Bronchial epithelial cell (primary cell): Measurements from ENCODE around the gene ZC3H4. TPM values are rescaled to one million over a fixed set of nuclear protein-coding genes. Genes with fewer than 3 reads are reported as not detected.

Experiments
- DNase-seq: peaks from one replicate; pipeline ENCODE4 v3.0.0-alpha.2; 2010; ENCODE audit warnings: low read depth
- FAIRE-seq: peaks from 2 replicates; lab custom pipeline; 2011; peaks lifted over from hg19 to GRCh38; lab: Jason Lieb, UNC
- H3K27me3 ChIP-seq: 2 replicates; pipeline ENCODE4 v1.5.1; 2011; ENCODE audit warnings: low read length; ENCODE audit not compliant: control insufficient read depth, insufficient read depth
- H3K36me3 ChIP-seq: 2 replicates; pipeline ENCODE4 v1.5.1; 2011; ENCODE audit warnings: low read length; ENCODE audit not compliant: control insufficient read depth, insufficient read depth
- H3K4me3 ChIP-seq: 2 replicates; pipeline ENCODE4 v1.5.1; 2011; ENCODE audit warnings: mild to moderate bottlenecking, low read depth, low read length, control low read depth
- total RNA-seq: library from RNA; depleted of rRNA; stranded (reverse); fragments of >200 nt; gene quantifications from 2 replicates; pipeline ENCODE4 v1.2.1, GENCODE V29; 2014
- TF ChIP-seq, protein P1 (sequence below): IDR thresholded peaks from 2 replicates; pipeline ENCODE4 v1.5.1; 2011; ENCODE audit warnings: mild to moderate bottlenecking, moderate library complexity, low read length, control low read depth, inconsistent platforms; ENCODE audit not compliant: insufficient read depth, severe bottlenecking

Gene ZC3H4
- total RNA-seq, 1 donor from 2014 or later: 2.6 TPM

DNA sequence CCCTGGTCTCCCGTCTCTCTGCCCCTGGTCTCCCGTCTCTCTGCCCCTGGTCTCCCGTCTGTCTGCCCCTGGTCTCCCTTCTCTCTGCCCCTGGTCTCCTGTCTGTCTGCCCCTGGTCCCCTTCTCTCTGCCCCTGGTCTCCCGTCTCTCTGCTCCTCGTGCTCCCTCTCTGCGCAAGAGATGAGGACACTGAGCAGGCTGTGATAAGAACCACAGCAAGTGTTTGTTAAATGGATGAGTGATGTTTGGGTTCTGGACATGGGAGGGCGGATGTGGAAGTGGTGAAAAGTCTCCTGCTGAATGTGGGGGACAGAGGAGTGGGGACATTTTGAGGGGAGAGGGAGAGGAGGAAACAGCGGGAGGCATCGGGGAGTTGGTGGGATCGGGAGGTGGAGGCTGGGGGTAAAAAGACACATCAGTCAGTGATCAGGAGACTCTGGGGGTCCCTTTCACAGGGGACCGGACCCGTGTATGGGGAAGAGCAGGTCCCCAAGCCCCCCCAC, 85.9 kb downstream of the ZC3H4 start:
- H3K27me3 ChIP-seq: peaks cover 18% of the 10 kb centered on the region

DNA sequence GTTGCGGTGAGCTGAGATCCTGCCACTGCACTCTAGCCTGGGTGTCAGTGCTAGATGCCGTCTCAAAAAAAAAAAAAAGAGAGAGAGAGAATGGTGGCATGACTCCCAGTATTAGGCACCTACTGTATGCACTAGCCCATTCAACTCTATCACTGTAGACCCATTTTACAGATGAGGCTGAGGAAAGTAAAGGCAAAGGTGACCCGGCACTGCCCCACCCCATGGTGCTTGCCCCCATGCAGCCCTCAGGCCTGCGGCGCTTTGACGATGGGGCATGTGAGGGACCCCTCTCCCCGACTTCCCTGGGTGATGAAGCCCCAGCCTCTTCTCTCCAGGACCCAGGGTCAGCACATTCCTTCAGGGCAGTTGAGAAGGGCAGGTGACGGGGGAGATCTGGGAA, 86.7 kb downstream of the ZC3H4 start:
- Histone ChIP-seq H3K36me3 (no peaks in the 10 kb centered on the region), H3K27me3 (peaks cover 24% of the 10 kb centered on the region), H3K4me3 (no peak overlapping the region)
- no peak for FAIRE-seq
- TF ChIP-seq, protein P1, sequence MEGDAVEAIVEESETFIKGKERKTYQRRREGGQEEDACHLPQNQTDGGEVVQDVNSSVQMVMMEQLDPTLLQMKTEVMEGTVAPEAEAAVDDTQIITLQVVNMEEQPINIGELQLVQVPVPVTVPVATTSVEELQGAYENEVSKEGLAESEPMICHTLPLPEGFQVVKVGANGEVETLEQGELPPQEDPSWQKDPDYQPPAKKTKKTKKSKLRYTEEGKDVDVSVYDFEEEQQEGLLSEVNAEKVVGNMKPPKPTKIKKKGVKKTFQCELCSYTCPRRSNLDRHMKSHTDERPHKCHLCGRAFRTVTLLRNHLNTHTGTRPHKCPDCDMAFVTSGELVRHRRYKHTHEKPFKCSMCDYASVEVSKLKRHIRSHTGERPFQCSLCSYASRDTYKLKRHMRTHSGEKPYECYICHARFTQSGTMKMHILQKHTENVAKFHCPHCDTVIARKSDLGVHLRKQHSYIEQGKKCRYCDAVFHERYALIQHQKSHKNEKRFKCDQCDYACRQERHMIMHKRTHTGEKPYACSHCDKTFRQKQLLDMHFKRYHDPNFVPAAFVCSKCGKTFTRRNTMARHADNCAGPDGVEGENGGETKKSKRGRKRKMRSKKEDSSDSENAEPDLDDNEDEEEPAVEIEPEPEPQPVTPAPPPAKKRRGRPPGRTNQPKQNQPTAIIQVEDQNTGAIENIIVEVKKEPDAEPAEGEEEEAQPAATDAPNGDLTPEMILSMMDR: no peak
- DNase-seq: no peak

More for the DNA sequence above, 85.9 kb downstream of the ZC3H4 start:
- H3K4me3 ChIP-seq: no peak overlapping the region
- H3K36me3 ChIP-seq: no peaks in the 10 kb centered on the region
- FAIRE-seq (no peak), DNase-seq (no peak)
- TF ChIP-seq, protein P1: no peak

DNA sequence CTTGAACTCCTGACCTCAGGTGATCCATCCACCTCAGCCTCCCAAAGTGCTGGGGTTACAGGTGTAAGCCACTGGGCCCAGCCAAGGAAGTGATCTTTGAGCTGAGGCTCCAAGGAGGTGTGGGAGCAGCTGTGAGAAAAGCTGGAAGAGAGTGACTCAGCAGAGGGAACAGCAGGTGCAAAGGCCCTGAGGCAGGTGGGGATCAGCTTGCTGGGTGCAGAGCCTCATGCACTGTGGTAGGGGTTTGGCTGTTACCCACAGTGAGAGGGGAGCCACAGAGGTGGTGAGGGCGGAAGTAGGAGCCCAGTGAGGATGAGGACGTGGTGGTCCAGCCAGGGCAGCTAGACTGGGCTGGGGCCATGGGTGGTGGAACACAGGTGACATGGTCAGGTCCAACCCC, 87.4 kb downstream of the ZC3H4 start:
- Histone ChIP-seq H3K36me3 (no peaks in the 10 kb centered on the region), H3K27me3 (peaks cover 30% of the 10 kb centered on the region), H3K4me3 (no peak overlapping the region)
- FAIRE-seq: no peak
- TF ChIP-seq, protein P1: no peak
- DNase-seq: no peak

DNA sequence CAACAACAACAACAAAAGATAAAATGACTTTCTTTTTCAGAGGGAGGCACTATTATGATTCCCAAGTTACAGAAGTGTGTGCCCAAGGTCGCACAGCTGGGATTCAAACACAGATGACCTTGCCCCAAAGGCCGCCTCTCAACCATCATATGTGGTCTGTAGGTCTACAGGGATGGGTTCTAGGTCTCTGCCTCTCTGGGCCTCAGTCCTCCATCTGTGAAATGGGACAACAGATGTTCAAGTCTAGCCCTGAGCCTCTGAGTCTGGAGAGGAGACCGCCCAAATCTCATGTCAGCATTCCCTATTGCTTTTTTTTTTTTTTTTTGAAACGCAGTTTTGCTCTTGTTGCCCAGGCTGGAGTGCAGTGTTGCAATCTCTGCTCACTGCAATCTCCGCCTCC, 89.1 kb downstream of the ZC3H4 start:
- FAIRE-seq (no peak), DNase-seq (no peak)
- TF ChIP-seq, protein P1: no peak
- H3K4me3 ChIP-seq: no peak overlapping the region
- H3K36me3 ChIP-seq: no peaks in the 10 kb centered on the region
- H3K27me3 ChIP-seq: peaks cover 39% of the 10 kb centered on the region

DNA sequence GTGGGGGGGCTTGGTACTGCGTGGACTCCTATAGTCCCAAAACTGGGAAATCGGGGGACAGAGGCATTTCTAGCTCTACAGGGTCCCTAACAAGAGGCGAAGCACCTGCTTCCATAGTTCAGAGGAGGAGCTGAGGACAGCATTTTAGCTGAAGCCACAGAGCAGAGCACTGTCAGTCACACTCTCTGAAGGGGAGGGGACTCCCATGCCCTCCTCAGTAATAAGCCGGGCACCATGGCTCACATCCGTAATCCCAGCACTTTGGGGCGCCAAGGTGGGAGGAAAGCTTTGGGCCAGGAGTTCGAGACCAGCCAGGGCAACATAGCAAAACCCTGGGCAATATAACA, 90.2 kb downstream of the ZC3H4 start:
- H3K4me3 ChIP-seq: no peak overlapping the region
- FAIRE-seq: no peak
- no peak for DNase-seq
- TF ChIP-seq, protein P1: no peak
- peaks cover 44% of the 10 kb centered on the region for H3K27me3 ChIP-seq
- H3K36me3 ChIP-seq: no peaks in the 10 kb centered on the region
